ENCODE results near the gene TLX2. TPM values are rescaled to one million over a fixed set of nuclear protein-coding genes. Genes with fewer than 3 reads are reported as not detected.

The TLX2 gene
- total and polyA plus RNA-seq, 2 of the 13 experiments (the other 11 are each of a cell fraction or from before 2014, with no cell fraction given): 0.05 to 0.20 TPM

GRCh38 chr2:74548900-74549826, 34.9 kb downstream of the TLX2 start (continued):
- TF ChIP-seq, protein P1, sequence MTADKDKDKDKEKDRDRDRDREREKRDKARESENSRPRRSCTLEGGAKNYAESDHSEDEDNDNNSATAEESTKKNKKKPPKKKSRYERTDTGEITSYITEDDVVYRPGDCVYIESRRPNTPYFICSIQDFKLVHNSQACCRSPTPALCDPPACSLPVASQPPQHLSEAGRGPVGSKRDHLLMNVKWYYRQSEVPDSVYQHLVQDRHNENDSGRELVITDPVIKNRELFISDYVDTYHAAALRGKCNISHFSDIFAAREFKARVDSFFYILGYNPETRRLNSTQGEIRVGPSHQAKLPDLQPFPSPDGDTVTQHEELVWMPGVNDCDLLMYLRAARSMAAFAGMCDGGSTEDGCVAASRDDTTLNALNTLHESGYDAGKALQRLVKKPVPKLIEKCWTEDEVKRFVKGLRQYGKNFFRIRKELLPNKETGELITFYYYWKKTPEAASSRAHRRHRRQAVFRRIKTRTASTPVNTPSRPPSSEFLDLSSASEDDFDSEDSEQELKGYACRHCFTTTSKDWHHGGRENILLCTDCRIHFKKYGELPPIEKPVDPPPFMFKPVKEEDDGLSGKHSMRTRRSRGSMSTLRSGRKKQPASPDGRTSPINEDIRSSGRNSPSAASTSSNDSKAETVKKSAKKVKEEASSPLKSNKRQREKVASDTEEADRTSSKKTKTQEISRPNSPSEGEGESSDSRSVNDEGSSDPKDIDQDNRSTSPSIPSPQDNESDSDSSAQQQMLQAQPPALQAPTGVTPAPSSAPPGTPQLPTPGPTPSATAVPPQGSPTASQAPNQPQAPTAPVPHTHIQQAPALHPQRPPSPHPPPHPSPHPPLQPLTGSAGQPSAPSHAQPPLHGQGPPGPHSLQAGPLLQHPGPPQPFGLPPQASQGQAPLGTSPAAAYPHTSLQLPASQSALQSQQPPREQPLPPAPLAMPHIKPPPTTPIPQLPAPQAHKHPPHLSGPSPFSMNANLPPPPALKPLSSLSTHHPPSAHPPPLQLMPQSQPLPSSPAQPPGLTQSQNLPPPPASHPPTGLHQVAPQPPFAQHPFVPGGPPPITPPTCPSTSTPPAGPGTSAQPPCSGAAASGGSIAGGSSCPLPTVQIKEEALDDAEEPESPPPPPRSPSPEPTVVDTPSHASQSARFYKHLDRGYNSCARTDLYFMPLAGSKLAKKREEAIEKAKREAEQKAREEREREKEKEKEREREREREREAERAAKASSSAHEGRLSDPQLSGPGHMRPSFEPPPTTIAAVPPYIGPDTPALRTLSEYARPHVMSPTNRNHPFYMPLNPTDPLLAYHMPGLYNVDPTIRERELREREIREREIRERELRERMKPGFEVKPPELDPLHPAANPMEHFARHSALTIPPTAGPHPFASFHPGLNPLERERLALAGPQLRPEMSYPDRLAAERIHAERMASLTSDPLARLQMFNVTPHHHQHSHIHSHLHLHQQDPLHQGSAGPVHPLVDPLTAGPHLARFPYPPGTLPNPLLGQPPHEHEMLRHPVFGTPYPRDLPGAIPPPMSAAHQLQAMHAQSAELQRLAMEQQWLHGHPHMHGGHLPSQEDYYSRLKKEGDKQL (CRISPR knock-in tag; IDR thresholded peaks at IDR 0.05; ENCODE audit: low read depth): no peak
- TF ChIP-seq PITX1 (CRISPR knock-in tag; IDR thresholded peaks at IDR 0.05) (no peak), HNRNPK (IDR thresholded peaks at IDR 0.05; ENCODE audit: low read depth, low read length, poor library complexity, severe bottlenecking) (no peak), POLR2G (IDR thresholded peaks at IDR 0.05; ENCODE audit: low read depth, low read length) (peak; percentile 66), GABPA (IDR thresholded peaks at IDR 0.05; ENCODE audit: low read depth, low read length) (no peak), GABPA (CRISPR knock-in tag; IDR thresholded peaks at IDR 0.05; ENCODE audit: low read depth) (no peak), E2F1 (CRISPR knock-in tag; IDR thresholded peaks at IDR 0.05) (no peak), ZNF883 (CRISPR knock-in tag; IDR thresholded peaks at IDR 0.05; ENCODE audit: not compliant biosample characterization) (no peak), ZNF569 (CRISPR knock-in tag; IDR thresholded peaks at IDR 0.05; ENCODE audit: borderline replicate concordance) (no peak), ZBTB33 (CRISPR knock-in tag; IDR thresholded peaks at IDR 0.05) (peak; percentile 85), NFIB (CRISPR knock-in tag; IDR thresholded peaks at IDR 0.05; ENCODE audit: borderline replicate concordance) (no peak), TFAP4 (IDR thresholded peaks at IDR 0.05; ENCODE audit: borderline replicate concordance, low read depth) (no peak)
- TF ChIP-seq, protein P2, sequence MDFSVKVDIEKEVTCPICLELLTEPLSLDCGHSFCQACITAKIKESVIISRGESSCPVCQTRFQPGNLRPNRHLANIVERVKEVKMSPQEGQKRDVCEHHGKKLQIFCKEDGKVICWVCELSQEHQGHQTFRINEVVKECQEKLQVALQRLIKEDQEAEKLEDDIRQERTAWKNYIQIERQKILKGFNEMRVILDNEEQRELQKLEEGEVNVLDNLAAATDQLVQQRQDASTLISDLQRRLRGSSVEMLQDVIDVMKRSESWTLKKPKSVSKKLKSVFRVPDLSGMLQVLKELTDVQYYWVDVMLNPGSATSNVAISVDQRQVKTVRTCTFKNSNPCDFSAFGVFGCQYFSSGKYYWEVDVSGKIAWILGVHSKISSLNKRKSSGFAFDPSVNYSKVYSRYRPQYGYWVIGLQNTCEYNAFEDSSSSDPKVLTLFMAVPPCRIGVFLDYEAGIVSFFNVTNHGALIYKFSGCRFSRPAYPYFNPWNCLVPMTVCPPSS (IDR thresholded peaks at IDR 0.05): no peak
- TF ChIP-seq, protein P3, sequence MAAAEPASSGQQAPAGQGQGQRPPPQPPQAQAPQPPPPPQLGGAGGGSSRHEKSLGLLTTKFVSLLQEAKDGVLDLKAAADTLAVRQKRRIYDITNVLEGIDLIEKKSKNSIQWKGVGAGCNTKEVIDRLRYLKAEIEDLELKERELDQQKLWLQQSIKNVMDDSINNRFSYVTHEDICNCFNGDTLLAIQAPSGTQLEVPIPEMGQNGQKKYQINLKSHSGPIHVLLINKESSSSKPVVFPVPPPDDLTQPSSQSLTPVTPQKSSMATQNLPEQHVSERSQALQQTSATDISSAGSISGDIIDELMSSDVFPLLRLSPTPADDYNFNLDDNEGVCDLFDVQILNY (CRISPR knock-in tag; conservative IDR thresholded peaks at IDR 0.05): 0 out of 2 replicates have a peak, but pooled peaks have one; percentile 25

Data from HepG2 (cell line).